GM03348 (cell line): Measurements from ENCODE around the gene BCKDHB.

ENCODE experiments used
- DNase-seq: peaks from one replicate; pipeline ENCODE4 v3.0.0; 2012; ENCODE audit warnings: low spot score

Gene BCKDHB

GRCh38 chr6:80151635-80152034 lies 45.2 kb downstream of the BCKDHB start:
- no peak for DNase-seq

- DNase-seq = no peak
Observed at GRCh38 chr6:80154160-80154559, 47.7 kb downstream of the BCKDHB start.

GRCh38 chr6:80156221-80156620 lies 49.8 kb downstream of the BCKDHB start:
- no peak for DNase-seq

GRCh38 chr6:80158478-80158989 lies 52.1 kb downstream of the BCKDHB start:
- no peak for DNase-seq

- DNase-seq = no peak
Observed at GRCh38 chr6:80161434-80161833, 55.0 kb downstream of the BCKDHB start.

GRCh38 chr6:80163754-80164187 lies 57.3 kb downstream of the BCKDHB start:
- peak; percentile 63 for DNase-seq

- DNase-seq = no peak
Observed at GRCh38 chr6:80165143-80165542, 58.7 kb downstream of the BCKDHB start.

GRCh38 chr6:80165819-80166218 lies 59.3 kb downstream of the BCKDHB start:
- DNase-seq = no peak

GRCh38 chr6:80170433-80170832 lies 64.0 kb downstream of the BCKDHB start:
- no peak for DNase-seq

- DNase-seq = no peak
Observed at GRCh38 chr6:80173411-80173810, 66.9 kb downstream of the BCKDHB start.

- peak; percentile 70 for DNase-seq
Observed at GRCh38 chr6:80174900-80175572, 68.6 kb downstream of the BCKDHB start.

GRCh38 chr6:80179695-80180094 lies 73.2 kb downstream of the BCKDHB start:
- no peak for DNase-seq

- DNase-seq = no peak
Observed at GRCh38 chr6:80181352-80182081, 75.0 kb downstream of the BCKDHB start.

- DNase-seq = peak; percentile 12
Observed at GRCh38 chr6:80182308-80182707, 75.8 kb downstream of the BCKDHB start.

GRCh38 chr6:80183019-80183795 lies 76.7 kb downstream of the BCKDHB start:
- no peak for DNase-seq

GRCh38 chr6:80185492-80185891 lies 79.0 kb downstream of the BCKDHB start:
- DNase-seq = no peak

- DNase-seq = no peak
Observed at GRCh38 chr6:80186082-80186481, 79.6 kb downstream of the BCKDHB start.

GRCh38 chr6:80196906-80197305 lies 90.4 kb downstream of the BCKDHB start:
- DNase-seq = no peak

- DNase-seq = peak; percentile 45
Observed at GRCh38 chr6:80197474-80197873, 91.0 kb downstream of the BCKDHB start.

- DNase-seq = no peak
Observed at GRCh38 chr6:80197986-80198385, 91.5 kb downstream of the BCKDHB start.

GRCh38 chr6:80203283-80203682 lies 96.8 kb downstream of the BCKDHB start:
- DNase-seq = no peak

- DNase-seq = no peak
Observed at GRCh38 chr6:80205404-80205803, 98.9 kb downstream of the BCKDHB start.

GRCh38 chr6:80206758-80207157 lies 100.3 kb downstream of the BCKDHB start:
- DNase-seq = no peak
